Naive thymus-derived CD4-positive, alpha-beta T cell (primary cell): ENCODE data around the gene CD55. TPM values are rescaled to one million over a fixed set of nuclear protein-coding genes. Genes with fewer than 3 reads are reported as not detected.
A peak's percentile ranks its signal among the peaks of the same experiment; 100 is the strongest.

ENCODE experiments used
- ATAC-seq: fragments of 150-1000 bp; cut with Tn5 transposase; 2 replicates; pipeline ENCODE4 v1.10.0; 2021; ENCODE audit warnings: mild to moderate bottlenecking, moderate library complexity
- CTCF ChIA-PET: fragments of 350-600 bp; sonication (Branson Sonifier 250); formaldehyde crosslinking; loops from one replicate; lab custom pipeline; 2021; ENCODE audit warnings: antibody characterized with exemption; lab: Charles Lee
- POLR2A ChIA-PET: fragments of 350-600 bp; sonication (Branson Sonifier 250); formaldehyde crosslinking; loops from one replicate; lab custom pipeline; 2021; ENCODE audit warnings: antibody characterized with exemption, inconsistent platforms; lab: Charles Lee
- DNase-seq, 9 donors: peaks; one replicate each; pipeline versions ENCODE4 v3.0.0 to v3.0.0-alpha.2; 2020 to 2022; ENCODE audit warnings: mixed read lengths in 1 of 9
- H3K27ac ChIP-seq: one replicate; pipeline ENCODE4 v1.7.0; 2013; ENCODE audit warnings: mild to moderate bottlenecking, low read depth, low read length, moderate library complexity
- H3K27me3 ChIP-seq, 2 donors: one replicate each; pipeline ENCODE4 v1.7.0; 2013; ENCODE audit warnings: low read length in 2 of 2, mild to moderate bottlenecking in 2 of 2, moderate library complexity in 2 of 2; ENCODE audit not compliant: control insufficient read depth in 2 of 2, insufficient read depth in 2 of 2
- H3K36me3 ChIP-seq, 3 experiments: 1 replicate in 2 of 3; 2 replicates in 1 of 3; pipeline ENCODE4 v1.7.0; 2013; ENCODE audit warnings: low read length in 3 of 3, mild to moderate bottlenecking in 3 of 3, moderate library complexity in 1 of 3; ENCODE audit not compliant: insufficient read depth in 3 of 3, control insufficient read depth in 2 of 3
- H3K4me1 ChIP-seq, 2 donors: one replicate each; pipeline ENCODE4 v1.7.0; 2013; ENCODE audit warnings: low read length in 2 of 2, mild to moderate bottlenecking in 2 of 2, moderate library complexity in 1 of 2; ENCODE audit not compliant: control insufficient read depth in 2 of 2, insufficient read depth in 2 of 2
- H3K4me3 ChIP-seq: 2 replicates; pipeline ENCODE4 v1.7.0; 2013; ENCODE audit warnings: mild to moderate bottlenecking, low read length
- H3K9me3 ChIP-seq, 3 experiments: 1 replicate in 2 of 3; 2 replicates in 1 of 3; pipeline ENCODE4 v1.7.0; 2013; ENCODE audit warnings: low read length in 3 of 3; ENCODE audit not compliant: control insufficient read depth in 2 of 3
- H3K27ac Mint-ChIP-seq, 9 donors: one replicate each; pipeline ENCODE4 v1.8.0; 2020 to 2022; ENCODE audit warnings: mixed read lengths in 9 of 9, mild to moderate bottlenecking in 8 of 9, moderate library complexity in 5 of 9, inconsistent platforms in 2 of 9
- H3K27me3 Mint-ChIP-seq, 5 donors: one replicate each; pipeline ENCODE4 v1.8.0; 2021 to 2022; ENCODE audit warnings: mixed read lengths in 5 of 5, mild to moderate bottlenecking in 1 of 5
- H3K36me3 Mint-ChIP-seq, 5 donors: one replicate each; pipeline ENCODE4 v1.8.0; 2020 to 2022; ENCODE audit warnings: mixed read lengths in 5 of 5, mild to moderate bottlenecking in 3 of 5, inconsistent platforms in 1 of 5
- H3K4me1 Mint-ChIP-seq, 7 donors: one replicate each; pipeline ENCODE4 v1.8.0; 2020 to 2022; ENCODE audit warnings: mixed read lengths in 7 of 7, mild to moderate bottlenecking in 3 of 7, inconsistent platforms in 1 of 7
- H3K4me3 Mint-ChIP-seq, 10 donors: one replicate each; pipeline ENCODE4 v1.8.0; 2020 to 2022; ENCODE audit warnings: mild to moderate bottlenecking in 10 of 10, mixed read lengths in 10 of 10, moderate library complexity in 6 of 10, inconsistent platforms in 2 of 10
- H3K9me3 Mint-ChIP-seq, 11 donors: one replicate each; pipeline ENCODE4 v1.8.0; 2020 to 2022; ENCODE audit warnings: mixed read lengths in 11 of 11, mild to moderate bottlenecking in 4 of 11, inconsistent platforms in 1 of 11, moderate library complexity in 1 of 11
- intact Hi-C, 2 donors: fragments of 100-400 bp; cut with micrococcal nuclease; formaldehyde crosslinking; loops; one replicate each; pipeline ENCODE4 v1.15.1; 2023
- polyA plus RNA-seq, 2 donors: library from polyadenylated mRNA; unstranded; fragments of 300-500 nt; fragmentation: Illumina TruSeq; gene quantifications; one replicate each; pipeline ENCODE4 v1.2.3, GENCODE V29; 2021
- total RNA-seq, 6 experiments: library from RNA in 5 of 6; stranded (reverse) in 5 of 6; gene quantifications; 1 replicate in 5 of 6; 2 replicates in 1 of 6; pipeline ENCODE4 v1.2.3 and lab custom pipeline; 2021 to 2026

The CD55 gene
- total and polyA plus RNA-seq, 7 experiments from 2014 or later = 115 to 264 (median 134) TPM

- Mint-ChIP-seq H3K27ac (peak overlapping the region in 5 of 9 donors; percentile 12 to 83 (median 77)), H3K27me3 (peaks cover 0 to 7% (median 0%) of the 10 kb centered on the region in 5 donors), H3K4me1 (peaks cover 14 to 28% (median 23%) of the 10 kb centered on the region in 7 donors), H3K36me3 (peaks cover 0 to 4% (median 0%) of the 10 kb centered on the region in 5 donors), H3K4me3 (peak overlapping the region in 8 of 10 donors; percentile 17 to 64 (median 52)), H3K9me3 (peaks cover 0 to 3% (median under 1%) of the 10 kb centered on the region in 11 donors)
- POLR2A ChIA-PET = interaction anchor here (4.7 kb wide), 1 partner anchor 12 kb away, joined by 45 read pairs; the partner anchor contains the start of gene CD55
- intact Hi-C loops = loop anchor here in 1 of 2 donors (1.0 kb wide), 1 partner anchor 9 kb away; no protein-coding TSS in a partner anchor
- CTCF ChIA-PET = no interaction called here
- no peaks in the 10 kb centered on the region for H3K9me3 ChIP-seq
- H3K4me1 ChIP-seq = peaks cover 5 to 18% of the 10 kb centered on the region in 2 donors
- H3K27me3 ChIP-seq = no peaks in the 10 kb centered on the region
- ATAC-seq (peak; percentile 36), DNase-seq (no peak)
- H3K4me3 ChIP-seq = no peak overlapping the region
- no peaks in the 10 kb centered on the region for H3K36me3 ChIP-seq
- H3K27ac ChIP-seq = no peak overlapping the region
Measured at GRCh38 chr1:207308451-207309190, 12.9 kb upstream of the CD55 start.

- peak overlapping the region; percentile 2 to 96 (median 63) for H3K27ac Mint-ChIP-seq
- peak overlapping the region; percentile 6 to 77 (median 62) for H3K4me3 Mint-ChIP-seq
- Histone ChIP-seq H3K27ac (peak overlapping the region; percentile 15), H3K36me3 (no peaks in the 10 kb centered on the region), H3K4me1 (peaks cover 5 to 18% of the 10 kb centered on the region in 2 donors), H3K4me3 (no peak overlapping the region), H3K27me3 (no peaks in the 10 kb centered on the region), H3K9me3 (no peaks in the 10 kb centered on the region)
- peaks cover 0 to 9% (median 0%) of the 10 kb centered on the region in 5 donors for H3K27me3 Mint-ChIP-seq
- ChIA-PET CTCF (interaction anchor here (1.0 kb wide), 1 partner anchor 9 kb away, joined by 3 read pairs; no protein-coding TSS in a partner anchor), POLR2A (interaction anchor here (0.7 to 4.7 kb wide), 5 partner anchors 11 to 260 kb away, joined by 3 to 45 read pairs (median 3); partner anchors contain the start of gene CD55)
- ATAC-seq (peak; percentile 37), DNase-seq (no peak)
- peaks cover 0 to 1% (median 0%) of the 10 kb centered on the region in 11 donors for H3K9me3 Mint-ChIP-seq
- peaks cover 14 to 28% (median 23%) of the 10 kb centered on the region in 7 donors for H3K4me1 Mint-ChIP-seq
- intact Hi-C loops = loop anchor here in 1 of 2 donors (1.0 kb wide), 1 partner anchor 7 kb away; no protein-coding TSS in a partner anchor
- peaks cover 0 to 4% (median 0%) of the 10 kb centered on the region in 5 donors for H3K36me3 Mint-ChIP-seq
Measured at GRCh38 chr1:207309745-207310273, 11.7 kb upstream of the CD55 start.

- Mint-ChIP-seq H3K36me3 (peaks cover 0 to 6% (median 0%) of the 10 kb centered on the region in 5 donors), H3K4me3 (no peak overlapping the region), H3K27me3 (peaks cover 0 to 9% (median 0%) of the 10 kb centered on the region in 5 donors), H3K9me3 (peaks cover 0 to 4% (median 0%) of the 10 kb centered on the region in 11 donors), H3K4me1 (peaks cover 18 to 37% (median 31%) of the 10 kb centered on the region in 7 donors), H3K27ac (no peak overlapping the region)
- DNase-seq = no peak
- H3K36me3 ChIP-seq = no peaks in the 10 kb centered on the region
- H3K9me3 ChIP-seq = no peaks in the 10 kb centered on the region
- H3K27me3 ChIP-seq = no peaks in the 10 kb centered on the region
- no peak for ATAC-seq
- no peak overlapping the region for H3K4me3 ChIP-seq
- peaks cover 5 to 18% of the 10 kb centered on the region in 2 donors for H3K4me1 ChIP-seq
- ChIA-PET CTCF (no interaction called here), POLR2A (interaction anchor here (0.8 to 4.7 kb wide), 2 partner anchors 9 to 136 kb away, joined by 3 to 45 read pairs; partner anchors contain the start of gene CD55)
- no peak overlapping the region for H3K27ac ChIP-seq
- intact Hi-C loops = no loop called here
Measured at GRCh38 chr1:207311888-207312603, 9.4 kb upstream of the CD55 start.

- no peaks in the 10 kb centered on the region for H3K27me3 ChIP-seq
- CTCF ChIA-PET = no interaction called here
- H3K27me3 Mint-ChIP-seq = peaks cover 0 to 7% (median 0%) of the 10 kb centered on the region in 5 donors
- POLR2A ChIA-PET = interaction anchor here (4.7 kb wide), 1 partner anchor 9 kb away, joined by 45 read pairs; the partner anchor contains the start of gene CD55
- peak overlapping the region in 1 of 9 donors; percentile 17 for H3K27ac Mint-ChIP-seq
- H3K4me1 Mint-ChIP-seq = peaks cover 20 to 39% (median 32%) of the 10 kb centered on the region in 7 donors
- no peak overlapping the region for H3K4me3 ChIP-seq
- no peak overlapping the region for H3K4me3 Mint-ChIP-seq
- H3K4me1 ChIP-seq = peaks cover 5 to 18% of the 10 kb centered on the region in 2 donors
- peaks cover 0 to 4% (median 0%) of the 10 kb centered on the region in 11 donors for H3K9me3 Mint-ChIP-seq
- peaks cover 0 to 5% (median 0%) of the 10 kb centered on the region in 5 donors for H3K36me3 Mint-ChIP-seq
- no peaks in the 10 kb centered on the region for H3K9me3 ChIP-seq
- ATAC-seq = no peak
- H3K27ac ChIP-seq = no peak overlapping the region
- no peak for DNase-seq
- intact Hi-C loops = no loop called here
- no peaks in the 10 kb centered on the region for H3K36me3 ChIP-seq
Measured at GRCh38 chr1:207312604-207312920, 8.9 kb upstream of the CD55 start.

GRCh38 chr1:207313131-207313530 lies 8.3 kb upstream of the CD55 start:
- Mint-ChIP-seq H3K36me3 (peaks cover 0 to 6% (median 0%) of the 10 kb centered on the region in 5 donors), H3K27ac (no peak overlapping the region), H3K27me3 (peaks cover 0 to 7% (median 0%) of the 10 kb centered on the region in 5 donors), H3K4me3 (no peak overlapping the region), H3K4me1 (peaks cover 22 to 42% (median 35%) of the 10 kb centered on the region in 7 donors), H3K9me3 (peaks cover 0 to 4% (median 0%) of the 10 kb centered on the region in 11 donors)
- no peaks in the 10 kb centered on the region for H3K36me3 ChIP-seq
- intact Hi-C loops = no loop called here
- CTCF ChIA-PET = no interaction called here
- H3K4me1 ChIP-seq = peaks cover 5 to 18% of the 10 kb centered on the region in 2 donors
- no peak for DNase-seq
- POLR2A ChIA-PET = interaction anchor here (4.7 kb wide), 1 partner anchor 8 kb away, joined by 45 read pairs; the partner anchor contains the start of gene CD55
- ATAC-seq = no peak
- no peaks in the 10 kb centered on the region for H3K9me3 ChIP-seq
- H3K27ac ChIP-seq = no peak overlapping the region
- H3K4me3 ChIP-seq = no peak overlapping the region
- H3K27me3 ChIP-seq = no peaks in the 10 kb centered on the region

GRCh38 chr1:207314816-207315215 lies 6.7 kb upstream of the CD55 start:
- Mint-ChIP-seq H3K27me3 (peaks cover 0 to 7% (median 0%) of the 10 kb centered on the region in 5 donors), H3K4me1 (peaks cover 12 to 33% (median 25%) of the 10 kb centered on the region in 7 donors), H3K9me3 (peaks cover 0 to 4% (median 0%) of the 10 kb centered on the region in 11 donors), H3K36me3 (peaks cover 0 to 8% (median 0%) of the 10 kb centered on the region in 5 donors), H3K4me3 (no peak overlapping the region), H3K27ac (no peak overlapping the region)
- intact Hi-C loops = no loop called here
- Histone ChIP-seq H3K4me3 (no peak overlapping the region), H3K4me1 (peaks cover 0 to 1% of the 10 kb centered on the region in 2 donors), H3K9me3 (no peaks in the 10 kb centered on the region), H3K27ac (no peak overlapping the region), H3K27me3 (no peaks in the 10 kb centered on the region), H3K36me3 (no peaks in the 10 kb centered on the region)
- ChIA-PET POLR2A (interaction anchor here (1.4 kb wide), 1 partner anchor 9 kb away, joined by 4 read pairs; no protein-coding TSS in a partner anchor), CTCF (no interaction called here)
- DNase-seq (no peak), ATAC-seq (no peak)
